GM19463 (cell line): ENCODE data around the gene MYT1.

Experiments used
- ATAC-seq: cut with Tn5 transposase; IDR thresholded peaks from one replicate; pipeline ENCODE4 v1.9.1; 2021; ENCODE audit warnings: mild to moderate bottlenecking, moderate library complexity; ENCODE audit not compliant: unreplicated experiment

Gene MYT1

DNA sequence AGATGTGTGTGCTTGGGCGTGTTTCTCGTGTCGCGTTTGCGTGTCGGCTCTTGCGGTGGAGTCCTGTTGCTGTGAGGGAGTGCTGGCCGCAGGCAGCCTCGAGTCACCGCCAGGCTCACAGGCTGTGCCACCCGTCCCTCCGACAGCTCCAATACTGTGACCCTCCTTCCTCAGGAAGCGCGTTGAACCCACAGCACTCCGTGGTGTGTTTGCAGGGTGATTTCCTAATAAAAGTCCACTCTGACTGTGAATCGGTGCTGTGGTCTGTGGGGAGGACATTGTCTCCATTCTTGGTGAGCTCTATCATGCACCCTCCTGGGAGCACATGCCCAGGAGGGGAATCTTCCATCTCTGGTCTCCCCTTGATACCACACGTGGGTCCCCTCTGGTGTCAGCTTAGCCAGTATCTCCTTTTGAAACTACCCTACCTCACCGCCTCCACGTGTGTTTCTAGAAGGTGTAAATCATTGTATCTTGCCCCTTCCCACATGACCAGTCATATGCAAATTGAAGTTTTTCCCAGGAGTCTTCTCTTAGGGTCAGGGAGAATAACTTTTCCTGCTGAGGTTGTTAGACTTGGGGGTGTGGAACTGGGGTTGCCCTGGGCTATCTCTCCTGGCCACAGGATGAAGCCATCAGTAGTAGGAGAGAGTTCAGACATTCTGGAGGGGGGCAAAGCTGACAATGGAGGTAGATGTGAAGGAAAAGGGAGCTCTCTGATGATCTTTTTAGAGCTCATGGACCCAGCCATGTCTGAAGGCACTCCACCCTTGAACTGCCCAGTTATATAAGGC is 77.9 kb downstream of the MYT1 start:
- ATAC-seq = no peak

GRCh38 chr20:64242797-64243475 is 78.7 kb downstream of the MYT1 start:
- ATAC-seq = no peak

GRCh38 chr20:64244281-64244805 is 80.1 kb downstream of the MYT1 start:
- ATAC-seq = no peak

- no peak for ATAC-seq
Measured at GRCh38 chr20:64244870-64245603, 80.8 kb downstream of the MYT1 start.

DNA sequence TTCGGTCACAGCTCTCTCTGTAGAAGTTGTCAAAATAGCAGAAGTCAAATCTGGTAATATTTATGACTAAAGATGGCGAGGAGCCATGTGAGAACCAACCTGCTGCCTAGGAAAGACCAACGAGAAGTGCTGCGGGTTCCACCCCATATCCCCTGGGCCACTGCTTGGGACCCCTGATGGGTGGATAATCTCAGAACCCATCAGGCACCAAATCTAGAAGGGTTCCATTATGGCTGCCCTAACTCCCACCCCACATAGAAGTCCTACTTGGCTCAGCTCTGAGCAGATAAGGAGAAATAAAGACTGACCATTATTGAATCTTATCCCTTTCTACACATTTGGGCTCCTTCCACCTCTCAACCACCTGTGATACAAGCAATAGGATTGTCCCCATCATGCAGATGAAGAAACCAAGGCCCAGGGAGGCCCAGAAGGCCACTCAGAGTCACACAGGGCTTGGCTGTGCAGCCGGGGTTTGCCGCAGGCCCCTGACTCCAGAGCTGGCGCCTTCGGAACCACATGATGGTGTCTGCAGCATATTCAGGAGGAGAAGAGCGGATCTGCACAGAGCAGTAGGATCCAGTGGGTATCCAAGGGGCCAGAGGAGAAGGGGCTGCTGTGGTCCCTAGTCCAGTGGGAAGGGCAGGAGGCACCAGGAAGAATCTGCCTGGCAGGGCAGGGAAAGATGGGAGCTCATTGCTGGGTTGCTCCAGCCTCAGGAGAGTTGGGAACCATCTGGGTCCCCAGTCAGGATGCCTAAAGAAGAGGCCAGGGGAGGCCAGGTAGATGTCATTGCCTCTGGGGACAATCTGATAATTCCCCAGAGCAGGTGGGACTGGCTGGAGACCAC is 81.7 kb downstream of the MYT1 start:
- no peak for ATAC-seq

DNA sequence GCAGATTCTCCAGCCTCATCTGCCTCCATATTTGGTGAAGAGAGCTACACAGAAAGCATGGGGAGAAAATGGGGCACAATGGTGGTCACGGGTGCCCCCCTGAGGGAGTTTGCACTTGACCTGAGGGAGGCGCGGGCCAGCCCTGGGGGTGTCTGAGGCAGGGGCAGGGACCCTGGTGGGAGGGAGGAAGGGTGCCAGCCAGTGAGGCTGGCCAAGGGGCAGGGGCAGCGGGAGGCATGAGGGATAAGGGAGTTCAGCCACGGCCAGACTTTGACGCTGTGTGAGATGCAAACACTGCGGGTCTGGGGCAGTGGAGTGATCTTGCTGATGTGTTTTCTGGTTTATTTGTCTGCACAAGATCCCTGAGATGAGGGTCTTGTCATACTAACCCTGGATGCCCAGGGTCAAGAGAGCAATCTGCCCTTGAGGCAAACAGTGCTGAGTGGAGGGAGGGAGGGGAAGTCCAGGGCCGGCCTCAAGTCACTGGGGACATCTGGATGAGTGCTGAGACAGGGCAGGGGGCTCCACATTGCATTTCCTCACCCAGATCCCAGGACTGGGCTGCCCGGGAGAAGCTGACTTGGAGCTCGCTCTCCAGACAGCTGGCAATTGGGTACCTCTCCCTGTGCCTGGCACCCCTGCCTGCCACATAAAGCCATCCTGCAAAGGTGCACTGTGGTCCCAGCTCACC is 82.5 kb downstream of the MYT1 start:
- no peak for ATAC-seq

- ATAC-seq = no peak
Measured at GRCh38 chr20:64247307-64247618, 83.0 kb downstream of the MYT1 start.

DNA sequence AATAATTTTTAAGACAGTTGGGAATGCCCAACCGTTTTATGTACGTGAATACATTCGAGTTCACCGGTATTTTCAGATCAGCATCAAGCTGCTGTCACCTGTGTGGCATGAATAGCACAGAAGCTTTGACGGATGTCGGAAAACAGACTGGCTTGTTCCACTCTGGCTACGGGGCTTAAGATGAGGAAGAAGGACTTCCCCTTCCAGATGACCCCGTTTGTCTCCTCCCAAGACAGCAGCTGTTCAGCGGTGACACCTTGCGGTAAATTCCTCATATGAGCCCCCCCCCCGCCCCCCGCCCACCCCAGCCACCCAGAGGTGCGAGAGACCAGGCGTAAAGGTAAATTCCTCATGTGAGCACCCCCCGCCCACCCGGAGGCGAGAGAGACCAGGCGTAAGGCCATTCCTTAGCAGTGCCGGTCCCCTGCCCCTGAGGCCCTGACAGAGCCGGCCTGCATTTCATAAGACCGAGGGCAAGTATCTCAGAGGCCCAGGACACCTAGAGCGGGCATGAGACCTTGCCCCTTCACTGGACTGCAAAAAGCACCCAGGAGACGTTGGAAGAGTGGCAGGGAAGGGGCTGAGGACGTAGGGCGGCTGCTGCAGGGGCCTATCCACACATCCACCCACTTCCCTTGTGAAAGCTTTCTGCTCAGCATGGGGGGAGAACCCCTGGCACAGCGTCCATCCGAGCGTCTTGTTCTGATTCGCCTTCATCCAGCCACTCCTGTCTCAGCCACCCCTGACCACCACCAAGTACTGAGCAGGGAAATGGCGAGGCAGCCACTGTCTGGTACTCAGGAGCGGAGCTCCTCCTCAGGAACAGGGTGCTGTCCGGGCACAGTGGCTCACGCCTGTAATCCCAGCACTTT is 84.0 kb downstream of the MYT1 start:
- ATAC-seq = no peak

GRCh38 chr20:64250027-64250426 is 85.8 kb downstream of the MYT1 start:
- ATAC-seq = no peak

GRCh38 chr20:64253000-64253383 is 88.7 kb downstream of the MYT1 start:
- ATAC-seq = no peak

DNA sequence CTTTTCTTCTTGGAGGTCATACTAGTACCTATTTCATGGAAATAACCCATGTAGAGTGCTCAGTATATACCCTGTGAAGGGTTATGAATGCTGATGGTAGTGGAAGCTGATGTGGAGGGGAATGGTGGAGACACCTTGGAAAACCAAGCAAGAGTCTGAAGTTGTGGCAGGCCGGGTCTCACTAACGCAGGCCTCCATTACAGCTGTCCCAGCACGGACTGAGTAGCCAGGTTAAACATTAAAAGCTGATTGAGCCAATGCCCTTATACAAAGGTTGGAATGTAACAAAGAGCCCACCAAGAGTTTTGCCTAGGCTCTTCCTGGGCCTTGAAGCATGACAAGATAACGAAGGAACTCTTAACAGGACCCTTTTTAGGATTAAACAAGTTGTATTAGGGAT is 89.2 kb downstream of the MYT1 start:
- no peak for ATAC-seq

GRCh38 chr20:64254156-64254555 is 89.9 kb downstream of the MYT1 start:
- no peak for ATAC-seq

- ATAC-seq = no peak
Measured at GRCh38 chr20:64254571-64255360, 90.5 kb downstream of the MYT1 start.

- ATAC-seq = peak; percentile 70
Measured at GRCh38 chr20:64255361-64256281, 91.4 kb downstream of the MYT1 start, which contains the start of gene PCMTD2. TSS of gene PCMTD2 (plus strand) at chr20:64255748. CDS start at chr20:64259966, 4,218 bp downstream.

- no peak for ATAC-seq
Measured at GRCh38 chr20:64256282-64256935, 92.2 kb downstream of the MYT1 start.

DNA sequence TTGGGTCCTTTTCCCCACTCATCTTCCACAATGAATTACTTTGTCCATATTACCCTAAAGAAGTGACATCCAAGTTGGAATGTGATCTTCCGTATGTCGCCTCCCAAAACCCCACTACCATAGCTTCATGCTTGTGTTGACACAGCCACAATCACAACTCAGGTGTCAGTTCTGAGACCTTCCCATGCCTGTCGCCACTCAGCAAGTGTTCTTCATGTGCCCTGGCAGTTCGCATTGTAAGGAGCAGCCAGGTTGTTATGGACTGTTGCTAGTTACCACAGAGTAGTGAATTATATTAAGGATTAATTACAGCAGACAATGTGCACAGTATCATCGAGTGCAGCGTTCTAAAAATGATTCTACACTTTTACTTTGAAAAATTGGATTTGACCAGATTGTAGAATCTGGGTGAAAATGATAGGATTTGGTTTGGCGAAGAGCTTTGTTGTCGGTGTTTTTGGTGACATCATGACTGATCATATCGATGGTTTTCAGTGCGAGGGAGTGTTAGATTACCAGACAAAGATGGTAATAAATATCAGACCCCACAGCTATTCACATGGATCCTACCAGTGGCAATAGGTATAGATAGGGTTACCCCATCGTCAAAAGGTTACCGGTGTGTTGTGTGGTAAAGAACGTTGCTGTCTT is 93.0 kb downstream of the MYT1 start:
- no peak for ATAC-seq
